ENCODE results near the gene SPDYE6.
"Not testable (repeated sequence)": the region's sequence is repeated elsewhere in the genome, so short reads cannot be mapped to it uniquely, and the experiment has no call there.

DNA sequence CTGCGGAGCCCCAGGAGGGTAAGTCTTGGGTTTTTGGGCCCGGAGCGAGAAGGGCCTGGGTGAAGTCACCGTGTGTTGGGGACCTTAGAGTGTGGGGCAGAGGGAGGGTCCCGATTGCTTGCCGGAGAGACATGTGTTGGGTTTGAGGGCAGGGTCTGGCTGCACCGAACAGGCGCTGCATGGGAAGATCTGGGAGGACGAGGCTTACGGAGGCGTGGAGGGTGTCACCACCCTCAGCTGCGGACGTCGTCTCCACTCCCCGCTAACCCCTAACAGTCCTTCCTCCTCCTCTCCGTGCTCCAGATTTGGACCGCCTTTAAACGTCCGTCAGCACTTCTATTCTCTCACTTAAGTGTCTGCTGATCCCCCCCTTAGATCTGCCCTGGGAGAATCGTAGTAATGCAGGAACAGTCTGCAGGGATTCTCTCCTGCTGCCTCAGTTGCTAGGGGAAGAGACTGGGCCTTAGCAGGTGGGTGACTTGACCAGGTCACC is 8.2 kb upstream of the SPDYE6 start:
- TF ChIP-seq, protein P1, sequence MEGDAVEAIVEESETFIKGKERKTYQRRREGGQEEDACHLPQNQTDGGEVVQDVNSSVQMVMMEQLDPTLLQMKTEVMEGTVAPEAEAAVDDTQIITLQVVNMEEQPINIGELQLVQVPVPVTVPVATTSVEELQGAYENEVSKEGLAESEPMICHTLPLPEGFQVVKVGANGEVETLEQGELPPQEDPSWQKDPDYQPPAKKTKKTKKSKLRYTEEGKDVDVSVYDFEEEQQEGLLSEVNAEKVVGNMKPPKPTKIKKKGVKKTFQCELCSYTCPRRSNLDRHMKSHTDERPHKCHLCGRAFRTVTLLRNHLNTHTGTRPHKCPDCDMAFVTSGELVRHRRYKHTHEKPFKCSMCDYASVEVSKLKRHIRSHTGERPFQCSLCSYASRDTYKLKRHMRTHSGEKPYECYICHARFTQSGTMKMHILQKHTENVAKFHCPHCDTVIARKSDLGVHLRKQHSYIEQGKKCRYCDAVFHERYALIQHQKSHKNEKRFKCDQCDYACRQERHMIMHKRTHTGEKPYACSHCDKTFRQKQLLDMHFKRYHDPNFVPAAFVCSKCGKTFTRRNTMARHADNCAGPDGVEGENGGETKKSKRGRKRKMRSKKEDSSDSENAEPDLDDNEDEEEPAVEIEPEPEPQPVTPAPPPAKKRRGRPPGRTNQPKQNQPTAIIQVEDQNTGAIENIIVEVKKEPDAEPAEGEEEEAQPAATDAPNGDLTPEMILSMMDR (IDR thresholded peaks at IDR 0.05; ENCODE audit: low read length): not testable (repeated sequence)
- TF ChIP-seq EZH2phosphoT487 (IDR thresholded peaks at IDR 0.05; ENCODE audit: low read length): not testable (repeated sequence)

Data from MM.1S (cell line).